ENCODE results near the gene BCL7A. TPM values are rescaled to one million over a fixed set of nuclear protein-coding genes. Genes with fewer than 3 reads are reported as not detected.

The BCL7A gene
- total and polyA plus RNA-seq, 9 of the 15 experiments (the other 6 are each of a cell fraction or from before 2014, with no cell fraction given), result 0.25 to 21.9 (median 14.9) TPM

GRCh38 chr12:122031342-122032216 lies 9.9 kb downstream of the BCL7A start (continued):
- TF ChIP-seq HOMEZ (CRISPR knock-in tag; IDR thresholded peaks at IDR 0.05) (no peak), GATAD2B (IDR thresholded peaks at IDR 0.05; ENCODE audit: borderline replicate concordance) (no peak), ZNF584 (CRISPR knock-in tag; IDR thresholded peaks at IDR 0.05; ENCODE audit: low read depth) (no peak), ZNF23 (CRISPR knock-in tag; IDR thresholded peaks at IDR 0.05) (no peak)

- BruUV-seq (replicated peaks), result no TSS peak
- no peaks in the 10 kb centered on the region for H3K27me3 ChIP-seq (ENCODE audit: control insufficient read depth in 2 of 2, insufficient read depth in 2 of 2, low read length in 2 of 2)
- peaks cover 39% of the 10 kb centered on the region; the same call in 1 of the 3 replicates for H3K36me3 ChIP-seq (ENCODE audit: control insufficient read depth, insufficient read depth, low read length)
- no peak overlapping the region for H3K27ac ChIP-seq (ENCODE audit: extremely low read depth, low read depth, low read length)
- ChIA-PET POLR2A (interaction anchor here (1.0 to 1.5 kb wide), 3 partner anchors 9 to 12 kb away, joined by 3 to 4 read pairs (median 3); no protein-coding TSS in a partner anchor), CTCF (ENCODE audit: low intra/inter-chr PET ratio) (no interaction called here)
- peaks cover 9% of the 10 kb centered on the region; the same call in 1 of the 2 replicates for H4K20me1 ChIP-seq (replicated peaks; ENCODE audit: control insufficient read depth, insufficient read depth, low read length)
- H3K4me2 ChIP-seq (ENCODE audit: insufficient read depth, low read length), result no peak overlapping the region
- H3K4me1 ChIP-seq (replicated peaks in 1 of 2; ENCODE audit: control insufficient read depth in 2 of 2, insufficient read depth in 2 of 2, low read length in 2 of 2), result peaks cover 0 to 27% of the 10 kb centered on the region in 2 experiments; a peak in 4 of 5 replicates
- H2AFZ ChIP-seq (ENCODE audit: low read depth, low read length), result no peak overlapping the region
- H3K9ac ChIP-seq (ENCODE audit: insufficient read depth in 1 of 2, low read depth in 2 of 2, low read length in 2 of 2), result no peak overlapping the region
- intact Hi-C loops (cut with micrococcal nuclease) (no loop called here), in situ Hi-C loops (cut with MboI) (no loop called here)
- DNase-seq (ENCODE audit: extremely low read depth in 1 of 4, low spot score in 3 of 4) (no peak), ATAC-seq (no peak), FAIRE-seq (no peak)
- no peak overlapping the region for H3K4me3 ChIP-seq
- no peaks in the 10 kb centered on the region for H3K9me3 ChIP-seq (replicated peaks; ENCODE audit: control insufficient read depth, insufficient read depth, low read depth, low read length)
- H3K9me1 ChIP-seq (ENCODE audit: control insufficient read depth, insufficient read depth, low read length), result peaks cover 8% of the 10 kb centered on the region
- 92% methylated on average over 11 of the region's 11 CpGs for WGBS (ENCODE audit: insufficient coverage, low coverage, missing lambda C conversion rate)
- peaks cover 48% of the 10 kb centered on the region for H3K79me2 ChIP-seq (ENCODE audit: control insufficient read depth, insufficient read depth, low read length)
- TF ChIP-seq NR4A1 (CRISPR knock-in tag; IDR thresholded peaks at IDR 0.05), result no peak
- no peak for TF ChIP-seq NR4A1 (tag; IDR thresholded peaks at IDR 0.05)
- no peak for TF ChIP-seq PTTG1 (tag; IDR thresholded peaks at IDR 0.05; ENCODE audit: low read depth)
Measured at GRCh38 chr12:122032580-122032979, 10.9 kb downstream of the BCL7A start.
